Activated CD8-positive, alpha-beta memory T cell treated with anti-CD3 and anti-CD28 coated beads for 24 hours (primary cell): ENCODE data around the gene GDF15.

ENCODE experiments used
- DNase-seq: peaks from one replicate; pipeline ENCODE4 v3.0.0-alpha.2; 2020

Gene GDF15

DNA sequence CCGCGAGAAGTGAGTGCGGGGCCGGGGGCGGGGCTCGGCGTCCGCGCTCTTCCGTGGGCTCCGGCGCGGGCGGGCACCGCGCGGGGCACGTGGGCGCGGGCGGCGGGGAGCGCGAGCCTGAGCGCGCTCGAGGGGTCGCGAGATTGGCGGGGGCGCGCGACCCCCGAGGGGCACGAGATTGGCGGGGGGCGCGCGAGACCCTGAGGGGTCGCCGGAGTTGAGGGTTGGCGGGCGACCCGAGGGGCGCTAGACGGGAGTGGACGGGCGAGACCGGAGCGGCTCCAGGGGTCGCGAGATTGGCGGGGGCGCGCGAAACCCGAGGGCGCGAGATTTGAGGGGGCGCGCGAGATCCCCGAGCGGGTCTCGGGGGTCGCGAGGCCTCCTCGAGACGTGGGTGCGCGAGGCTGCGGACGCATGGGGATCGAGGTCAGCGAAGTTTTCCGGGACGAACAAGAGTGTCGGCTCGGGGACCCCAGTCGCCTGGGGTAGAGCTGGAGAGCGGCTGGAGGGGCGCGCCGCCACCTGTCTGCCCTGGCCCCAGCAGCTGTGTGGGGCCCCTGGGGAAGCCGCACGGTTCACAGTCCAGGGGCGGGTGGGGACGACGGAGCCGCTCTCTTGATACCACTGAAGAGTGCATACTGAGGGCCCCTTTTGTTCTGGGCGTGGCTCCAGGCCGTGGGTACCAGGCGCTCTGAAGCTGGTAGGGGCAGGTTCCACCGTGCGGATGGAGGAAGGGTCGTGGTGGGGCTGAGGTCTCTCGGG is 33.9 kb downstream of the GDF15 start:
- peak; percentile 78 for DNase-seq

DNA sequence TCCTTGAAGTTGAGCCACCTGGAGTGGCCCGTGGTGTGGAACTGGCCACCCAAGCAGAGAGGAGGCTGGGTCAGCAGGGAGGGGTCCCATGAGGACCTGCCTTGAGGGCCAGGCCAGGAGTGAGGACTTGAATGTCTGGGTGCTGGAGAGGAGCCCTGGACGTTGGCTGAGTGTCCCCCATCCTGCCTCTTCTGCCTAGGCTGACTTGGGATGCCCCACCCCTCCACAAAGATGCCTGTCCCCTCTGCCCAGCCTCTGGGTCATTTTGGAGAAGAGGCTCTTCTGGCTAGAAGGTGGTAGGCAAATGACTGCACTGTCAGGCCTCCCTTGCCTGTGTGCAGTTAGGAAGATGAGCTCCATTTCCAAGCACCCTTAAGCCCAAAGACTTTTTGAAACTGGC is 35.0 kb downstream of the GDF15 start:
- DNase-seq: no peak

DNA sequence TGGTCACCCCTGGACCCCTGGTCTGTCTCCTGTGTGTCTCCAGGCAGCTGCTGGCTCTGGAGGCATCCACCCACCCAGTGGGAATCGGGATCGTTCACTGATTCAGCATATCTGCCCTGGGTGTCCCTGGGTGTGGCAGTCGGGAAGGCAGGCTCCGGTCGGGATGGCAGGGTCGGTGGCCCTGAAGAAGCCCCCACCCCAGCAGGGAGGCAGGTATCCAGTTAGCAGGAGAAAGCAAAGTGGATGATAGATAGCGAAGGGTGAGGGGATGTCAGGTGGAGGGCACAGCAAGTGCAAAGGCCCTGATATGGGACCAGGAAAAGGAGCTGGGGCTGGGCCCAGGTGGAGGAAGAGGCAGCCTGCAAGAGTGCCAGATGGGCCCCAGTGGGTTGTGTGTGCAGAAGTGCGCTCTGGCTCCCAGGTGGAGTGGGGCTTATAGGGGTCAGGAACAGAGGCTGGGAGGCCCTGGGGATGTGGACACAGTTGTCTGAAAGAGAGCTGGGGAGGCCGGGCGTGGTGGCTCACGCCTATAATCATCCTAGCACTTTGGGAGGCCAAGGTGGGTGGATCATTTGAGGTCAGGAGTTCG is 35.5 kb downstream of the GDF15 start:
- DNase-seq: no peak

DNA sequence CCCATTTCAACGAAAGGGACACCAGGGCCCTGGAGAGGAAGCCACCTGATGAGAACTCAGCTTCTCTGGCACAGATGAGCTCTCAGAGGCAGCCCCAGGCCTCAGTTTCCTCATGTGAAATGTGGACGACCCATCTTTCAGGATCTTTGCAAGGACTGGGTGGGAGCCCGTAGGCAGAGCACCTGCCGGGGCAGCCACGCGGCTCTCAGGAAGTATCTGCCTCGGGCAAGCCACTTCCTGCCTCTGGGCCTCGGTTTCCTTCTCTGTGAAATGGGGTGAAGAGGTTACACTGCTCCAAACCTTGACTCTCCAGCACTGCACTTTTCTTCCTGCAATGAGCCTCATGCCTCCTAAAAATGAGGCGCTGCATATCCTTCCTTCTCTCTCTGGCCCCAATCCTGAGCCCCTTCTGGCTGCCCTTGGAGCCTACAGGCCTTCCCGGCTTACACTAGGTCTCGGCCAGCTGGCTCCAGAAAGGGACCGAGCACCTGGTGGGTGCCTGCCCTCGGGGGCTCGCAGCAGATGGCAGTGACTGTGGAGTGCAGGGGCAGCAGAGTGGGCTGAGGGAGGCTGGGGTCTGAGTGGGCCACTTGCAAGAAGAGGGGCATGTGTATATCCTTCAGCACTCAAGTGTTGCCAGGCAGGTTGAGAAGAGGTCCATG is 36.7 kb downstream of the GDF15 start:
- no peak for DNase-seq

DNA sequence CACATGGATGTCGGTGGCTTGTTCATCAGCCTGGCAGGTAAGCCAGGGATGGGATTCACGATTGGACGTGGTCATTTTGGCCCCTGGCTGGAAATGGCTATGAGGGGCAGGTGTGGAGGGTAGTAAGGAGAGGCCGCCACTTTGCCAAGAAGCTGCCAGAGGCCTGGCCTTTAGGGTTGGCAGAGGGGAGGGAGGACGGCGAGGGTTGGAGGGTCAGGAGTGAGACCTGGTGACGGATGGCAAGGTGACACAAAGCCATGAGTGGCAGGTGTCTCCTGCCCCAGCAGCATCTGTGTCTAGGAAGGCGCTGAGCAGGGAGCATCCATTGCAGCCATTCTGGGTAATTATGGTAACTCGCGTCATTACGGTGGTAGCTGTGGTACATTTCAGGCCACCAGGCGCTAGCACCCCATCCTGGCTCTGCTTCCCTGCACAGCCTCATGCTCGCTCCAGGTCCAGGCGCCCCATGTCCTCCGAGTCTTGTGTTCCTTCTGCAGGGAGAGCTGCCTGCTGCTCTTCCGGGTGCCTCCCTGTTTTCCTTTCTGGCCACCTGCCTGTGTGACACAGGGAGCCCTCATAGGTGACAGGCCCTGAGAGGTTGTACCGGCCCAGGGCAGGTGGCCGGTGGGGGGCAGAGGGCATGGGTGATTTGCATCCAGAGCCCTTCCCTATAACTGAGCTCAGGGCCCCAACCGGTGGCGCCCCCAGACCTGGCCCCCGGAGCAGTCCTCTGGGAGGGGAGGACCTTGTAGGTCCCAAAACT is 37.5 kb downstream of the GDF15 start:
- DNase-seq: peak; percentile 53

DNA sequence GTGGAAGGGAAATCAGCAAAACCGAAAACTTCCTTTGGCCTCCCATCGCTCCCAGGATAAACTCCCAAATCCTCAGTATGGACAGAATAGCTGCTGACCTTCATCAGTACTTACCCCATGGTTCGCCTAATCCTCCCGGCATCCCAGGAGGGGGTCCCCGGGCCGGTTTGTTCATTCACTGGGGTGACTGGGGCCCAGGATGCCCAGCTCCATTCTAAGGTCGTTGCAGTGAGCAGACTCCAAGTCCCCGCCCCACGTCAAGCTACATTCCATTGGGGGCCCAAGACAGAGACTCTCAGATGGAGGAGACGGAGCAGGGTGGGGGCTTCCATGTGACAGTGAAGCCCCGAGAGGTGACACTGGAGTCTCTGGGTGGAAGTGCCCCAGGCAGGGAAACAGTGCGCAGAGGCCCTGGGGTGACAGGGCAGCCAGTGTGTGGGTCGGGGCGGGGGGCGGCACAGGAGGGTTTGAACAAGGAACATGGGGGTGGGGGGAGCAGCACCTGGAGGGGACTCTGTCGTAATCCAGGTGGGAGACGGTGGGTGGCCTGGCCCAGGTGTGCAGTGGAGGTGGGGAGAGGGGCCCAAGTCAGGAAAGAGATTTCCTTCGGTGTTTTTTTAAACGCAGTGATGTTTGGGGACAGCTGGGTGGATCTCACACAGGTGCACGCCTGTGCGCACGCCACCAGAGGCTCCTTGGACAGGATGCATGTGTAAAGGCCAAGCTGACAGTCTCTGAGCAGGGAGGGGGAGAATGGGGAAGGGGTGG is 38.3 kb downstream of the GDF15 start:
- peak; percentile 52 for DNase-seq

DNA sequence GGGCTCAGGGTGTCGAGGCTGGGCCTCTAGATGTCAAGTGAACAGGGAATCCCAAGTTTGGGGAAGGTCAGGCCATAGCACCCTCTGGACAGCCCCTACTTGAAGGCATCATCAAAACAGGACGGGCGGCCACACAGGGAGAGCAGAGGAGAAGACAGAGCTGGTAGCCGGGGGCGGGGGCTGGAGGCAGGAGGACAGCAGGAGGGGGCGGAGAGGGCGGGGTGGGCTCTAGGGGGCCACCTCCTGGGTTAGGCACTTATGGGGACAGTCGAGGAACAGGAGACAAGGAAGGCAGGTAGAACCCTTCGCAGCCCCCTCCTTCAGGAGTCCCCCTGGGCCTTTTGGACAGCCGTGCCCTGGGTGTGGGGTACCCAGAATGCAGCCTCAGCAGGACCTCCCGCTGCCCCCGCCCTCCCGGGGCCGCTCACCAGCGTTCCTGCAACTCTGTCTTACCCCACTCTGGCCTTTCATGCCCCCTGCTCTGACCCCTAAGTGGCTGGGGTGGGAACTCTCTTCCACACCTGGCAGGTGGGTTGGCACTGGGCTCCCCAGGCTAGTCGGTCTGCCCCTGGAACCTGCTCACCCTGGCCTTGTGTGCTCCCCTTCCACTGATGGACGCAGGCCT is 39.0 kb downstream of the GDF15 start:
- DNase-seq: no peak

DNA sequence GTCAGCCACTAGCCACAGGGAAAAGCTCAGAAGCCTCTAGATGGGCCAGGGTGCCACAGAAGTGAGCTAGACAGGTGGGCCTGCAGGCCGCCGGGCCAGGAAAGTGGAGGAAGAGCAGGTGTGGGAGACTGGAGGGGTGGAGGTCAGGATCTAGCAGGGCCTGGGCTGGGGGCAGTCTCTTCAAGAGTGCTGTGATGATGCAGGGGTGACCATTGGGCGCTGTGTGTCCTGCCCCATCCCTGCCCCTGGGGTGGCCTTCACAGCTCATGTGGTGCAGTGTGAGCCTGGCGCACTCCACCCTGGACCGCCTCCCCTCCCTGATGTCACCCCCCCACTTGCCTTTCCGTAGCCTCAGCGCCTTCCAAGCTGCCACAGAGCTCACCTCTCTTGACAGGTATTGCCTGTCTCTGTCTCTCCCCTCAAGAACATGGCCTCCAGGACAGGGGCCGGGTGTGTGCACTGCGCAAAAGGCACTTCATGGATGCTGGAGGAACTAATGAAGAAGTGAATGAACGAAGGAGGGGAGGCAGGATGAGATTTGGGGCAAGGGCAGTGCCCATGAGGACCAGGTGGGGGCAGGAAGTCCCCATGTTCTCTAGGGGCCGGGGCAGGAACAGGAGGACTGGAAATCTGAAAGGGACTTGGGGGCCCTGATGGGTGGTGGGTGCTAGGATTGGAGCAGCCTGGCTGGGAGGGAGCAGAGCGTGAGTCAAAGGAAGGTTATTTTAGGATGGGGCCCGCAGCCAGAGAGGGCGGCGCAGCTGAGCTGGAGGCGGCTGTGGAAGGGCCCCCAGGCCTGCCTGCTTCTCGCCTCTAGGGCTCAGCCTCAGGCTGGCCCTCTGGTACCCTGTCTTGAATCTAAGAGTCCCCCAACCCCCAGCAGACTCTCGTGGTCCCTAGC is 39.8 kb downstream of the GDF15 start:
- DNase-seq: no peak

DNA sequence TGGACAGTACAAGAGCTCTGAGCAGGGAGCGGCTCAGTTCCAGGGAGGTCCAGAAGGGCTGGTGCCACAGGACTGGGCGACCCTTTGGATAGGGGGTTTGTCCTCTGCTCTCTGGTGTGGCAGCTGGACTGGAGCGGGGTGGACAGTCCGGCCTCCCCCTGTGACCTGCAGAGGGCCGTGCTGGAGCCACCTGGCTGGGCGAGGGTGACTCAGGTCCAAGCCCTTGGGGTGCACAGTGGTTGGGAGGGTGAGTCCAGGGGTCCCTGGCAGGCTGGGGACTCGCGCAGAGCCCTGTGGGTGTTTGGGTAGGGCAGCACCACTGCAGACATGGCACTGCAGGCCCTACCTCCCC is 40.4 kb downstream of the GDF15 start:
- DNase-seq: no peak

DNA sequence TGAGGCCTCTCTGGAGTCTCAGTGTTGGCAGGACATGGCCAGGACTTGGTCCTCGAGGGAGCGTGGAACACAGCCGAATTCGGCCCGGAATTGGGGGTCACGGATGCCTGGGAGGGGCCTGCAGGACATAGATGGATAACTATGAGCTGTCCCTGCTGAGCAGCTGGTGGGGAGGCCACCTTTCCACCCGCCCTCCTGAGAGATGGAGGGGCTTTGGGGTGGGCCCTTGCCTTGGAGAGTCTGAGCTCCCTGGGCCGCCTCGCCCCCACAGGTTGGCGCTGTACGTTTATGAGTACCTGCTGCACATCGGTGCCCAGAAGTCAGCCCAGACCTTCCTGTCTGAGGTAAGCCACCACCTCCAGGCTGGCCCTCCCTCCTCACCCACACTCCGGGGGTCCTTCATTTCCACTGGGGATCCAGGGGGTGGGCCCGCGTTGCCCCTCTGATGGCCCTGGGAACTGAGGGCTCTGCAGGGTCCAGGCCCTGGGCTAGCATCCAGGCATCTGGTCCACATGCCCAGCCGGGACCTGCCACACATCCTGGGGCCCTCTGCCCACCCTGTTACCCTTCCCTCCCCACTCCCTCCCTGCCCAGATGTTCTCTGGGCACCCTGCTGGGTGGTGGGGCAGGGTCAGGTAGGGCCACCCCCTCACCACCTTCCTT is 41.3 kb downstream of the GDF15 start:
- no peak for DNase-seq

DNA sequence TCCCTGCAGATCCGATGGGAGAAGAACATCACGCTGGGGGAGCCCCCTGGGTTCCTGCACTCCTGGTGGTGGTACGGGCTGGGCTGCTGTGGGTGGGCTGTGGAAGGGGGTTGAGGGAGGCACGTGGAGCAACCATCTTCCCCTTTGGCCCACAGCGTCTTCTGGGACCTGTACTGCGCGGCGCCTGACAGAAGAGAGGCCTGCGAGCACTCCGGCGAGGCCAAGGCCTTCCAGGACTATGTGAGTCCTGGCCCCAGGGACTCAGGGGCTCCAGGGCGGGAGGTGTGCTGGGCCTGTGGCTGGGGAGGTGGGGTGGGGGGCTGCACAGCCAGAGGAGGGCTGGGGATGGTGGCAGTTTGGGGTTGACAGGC is 41.8 kb downstream of the GDF15 start:
- DNase-seq: no peak

DNA sequence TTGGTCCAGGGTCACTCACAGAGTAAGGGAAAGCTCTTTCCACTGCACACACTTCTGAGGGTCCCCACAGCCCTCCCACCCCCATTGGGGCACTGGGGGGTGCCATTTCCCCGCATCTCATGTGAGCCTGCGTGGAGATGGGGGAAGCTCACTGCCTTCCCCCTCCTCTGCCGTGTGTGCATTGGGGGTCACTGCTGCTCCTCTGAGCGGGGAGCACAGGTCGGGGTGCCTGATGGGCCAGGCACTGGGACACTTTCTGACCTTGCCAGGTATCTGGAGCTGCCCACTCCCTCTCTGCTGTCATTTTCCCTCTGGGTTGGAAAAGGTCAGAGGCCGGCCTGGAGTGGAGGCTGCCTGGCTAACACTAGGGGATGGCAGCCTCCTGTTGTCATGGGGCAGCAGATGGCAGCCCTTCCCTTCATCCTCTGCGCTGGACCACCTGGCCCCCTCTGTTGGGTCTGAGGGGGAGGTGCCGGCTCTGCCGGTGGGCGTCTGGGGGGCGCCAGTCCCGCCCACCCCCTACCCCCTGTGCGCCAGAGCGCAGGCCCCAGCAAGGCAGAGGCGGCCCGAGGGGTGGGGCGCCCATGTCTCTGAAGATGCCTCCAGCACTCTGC is 42.3 kb downstream of the GDF15 start:
- no peak for DNase-seq

DNA sequence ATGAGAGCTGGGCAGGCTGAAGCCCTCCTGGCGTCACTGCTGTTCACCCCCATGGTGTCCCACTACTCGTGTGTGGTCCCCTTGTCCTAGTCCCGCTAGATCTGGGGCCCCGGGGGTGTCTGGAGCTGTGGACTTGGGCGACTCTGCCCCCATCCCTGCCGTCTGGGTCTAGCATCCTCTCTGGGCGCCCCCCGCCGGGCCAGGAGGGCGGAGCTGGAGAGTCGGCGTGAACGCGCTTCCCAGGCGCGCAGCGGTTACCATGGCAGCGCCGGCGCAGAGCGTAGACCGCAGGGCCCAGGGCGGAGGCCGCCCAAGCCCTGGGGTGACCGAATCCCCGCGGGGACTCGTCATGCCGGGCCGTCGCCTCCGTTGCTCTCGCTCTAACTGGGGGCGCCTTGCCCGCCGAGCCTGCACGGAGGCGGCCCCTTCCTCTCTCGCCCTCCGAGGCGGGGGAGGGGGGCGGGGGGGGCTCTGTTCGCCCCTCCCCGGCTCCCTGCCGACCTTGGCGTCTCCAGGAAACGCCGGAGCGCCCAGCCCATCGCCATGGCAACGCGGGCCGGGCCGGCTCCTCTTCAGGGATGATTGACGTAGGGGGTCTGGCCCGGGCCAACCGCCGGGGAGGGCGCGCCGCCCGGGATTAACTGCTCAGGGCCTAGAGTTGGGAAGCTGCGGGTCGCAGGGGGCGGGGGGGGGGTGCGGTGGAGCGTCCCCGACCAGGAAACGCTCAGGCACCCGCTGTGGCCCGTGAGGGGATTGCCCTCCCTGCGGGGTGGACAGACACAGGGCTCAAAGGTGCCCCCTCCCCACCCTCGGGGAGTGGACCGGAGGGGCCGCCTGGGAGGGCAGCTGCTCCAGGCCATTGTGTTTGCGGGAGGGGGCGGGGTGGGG is 43.1 kb downstream of the GDF15 start:
- peak; percentile 87 for DNase-seq

DNA sequence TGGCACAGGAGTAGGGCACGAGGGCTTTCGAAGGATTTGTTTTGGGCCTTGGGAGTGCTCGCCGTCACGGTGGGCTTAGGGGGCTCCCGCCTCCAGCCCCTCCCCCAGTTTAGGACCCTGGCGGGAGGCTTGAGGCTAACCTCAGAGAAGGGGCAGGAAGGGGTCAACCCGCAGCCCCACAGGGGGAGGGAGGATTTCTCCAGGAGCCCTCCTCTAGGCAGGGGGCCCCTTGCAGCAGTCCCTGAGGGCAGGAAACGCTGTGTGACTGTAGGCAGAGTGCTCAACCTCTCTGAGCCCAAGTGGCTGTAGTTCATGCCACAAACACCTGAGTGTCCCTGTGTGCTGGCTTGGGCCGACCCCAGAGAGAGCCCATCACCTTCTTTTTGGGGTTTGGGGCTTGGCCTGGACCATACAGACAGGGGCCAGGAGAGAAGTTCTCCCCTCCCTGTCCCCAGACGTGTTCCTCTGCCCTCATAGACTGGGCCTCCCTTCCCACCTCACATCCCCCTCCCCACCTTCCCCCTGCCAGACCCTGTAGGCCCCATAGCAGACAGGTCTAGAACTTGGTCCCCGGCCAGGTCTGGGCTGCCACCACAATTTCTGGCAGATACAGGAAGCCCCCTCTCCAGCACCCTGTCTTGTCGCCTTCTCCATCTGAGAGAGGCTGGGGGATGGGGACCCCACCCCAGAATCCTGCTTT is 43.9 kb downstream of the GDF15 start:
- DNase-seq: no peak

DNA sequence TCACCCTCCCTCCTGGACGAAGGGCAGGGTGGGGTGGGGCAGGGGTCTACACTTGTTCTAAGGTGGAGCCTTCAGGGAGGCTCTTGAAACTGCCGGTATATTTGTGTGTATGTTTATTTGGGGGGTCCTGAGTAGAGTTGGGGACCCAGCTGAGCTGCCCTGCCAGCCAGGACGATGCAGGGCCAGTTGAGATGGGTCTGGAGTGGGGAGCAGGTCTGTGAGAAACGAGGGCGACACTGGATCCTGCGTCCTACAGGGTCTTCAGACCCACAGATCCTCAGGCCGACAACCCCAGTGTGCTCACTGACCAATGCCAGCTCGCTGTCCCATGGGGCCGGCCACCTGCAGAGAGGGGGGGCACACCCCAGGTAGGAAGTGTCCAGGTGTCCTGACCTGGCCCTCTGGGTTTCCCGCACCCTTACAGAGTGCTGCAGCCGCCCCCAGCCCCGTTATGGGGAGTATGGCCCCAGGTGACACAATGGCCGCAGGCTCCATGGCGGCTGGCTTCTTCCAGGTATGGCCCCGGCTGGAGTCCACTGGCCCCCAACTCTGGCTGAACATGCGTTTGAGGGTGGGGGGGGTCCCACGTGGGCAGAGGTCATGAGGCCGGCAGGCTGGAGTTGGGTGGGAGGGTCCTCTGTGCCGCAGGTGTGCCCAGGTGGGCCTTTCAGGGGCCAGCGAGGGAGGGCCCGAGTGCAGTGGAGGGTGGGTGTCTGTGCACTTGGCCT is 44.6 kb downstream of the GDF15 start:
- no peak for DNase-seq

DNA sequence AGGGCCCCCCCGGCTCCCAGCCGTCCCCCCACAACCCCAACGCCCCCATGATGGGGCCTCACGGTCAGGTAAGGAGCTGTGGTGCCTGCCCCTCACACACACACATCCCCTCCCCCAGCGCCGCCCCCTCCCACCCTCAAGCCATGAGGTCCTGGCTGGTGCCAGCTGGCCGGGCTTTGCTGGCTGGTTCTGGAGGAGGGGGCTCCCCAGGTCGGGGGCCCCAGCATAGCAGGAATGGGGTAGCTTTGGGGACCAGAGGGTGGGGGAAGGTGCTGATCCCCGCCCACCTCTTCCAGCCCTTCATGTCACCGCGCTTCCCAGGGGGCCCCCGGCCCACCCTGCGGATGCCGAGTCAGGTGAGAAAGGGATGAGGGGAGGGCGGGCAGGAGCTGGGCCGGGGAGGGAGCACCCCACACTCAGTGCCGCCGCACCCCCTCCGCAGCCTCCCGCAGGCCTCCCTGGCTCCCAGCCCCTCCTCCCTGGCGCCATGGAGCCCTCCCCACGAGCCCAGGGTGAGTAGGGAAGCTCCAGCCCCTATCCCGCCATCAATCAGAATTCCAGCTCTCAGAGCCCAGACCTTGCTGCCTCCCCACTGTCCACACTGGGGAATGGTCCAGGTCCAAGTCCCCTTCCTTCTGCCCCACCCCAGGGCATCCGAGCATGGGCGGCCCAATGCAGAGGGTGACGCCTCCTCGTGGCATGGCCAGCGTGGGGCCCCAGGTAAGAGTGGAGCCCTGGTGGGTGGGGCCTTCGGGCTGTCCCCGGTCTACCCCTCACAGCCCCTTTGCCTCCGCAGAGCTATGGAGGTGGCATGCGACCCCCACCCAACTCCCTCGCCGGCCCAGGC is 45.6 kb downstream of the GDF15 start:
- no peak for DNase-seq
